ENCODE data around the gene SLC5A2. TPM values are rescaled to one million over a fixed set of nuclear protein-coding genes. Genes with fewer than 3 reads are reported as not detected.
"Not testable (repeated sequence)": the region's sequence is repeated elsewhere in the genome, so short reads cannot be mapped to it uniquely, and the experiment has no call there.

Gene SLC5A2
- total RNA-seq, 1 donor = not detected

DNA sequence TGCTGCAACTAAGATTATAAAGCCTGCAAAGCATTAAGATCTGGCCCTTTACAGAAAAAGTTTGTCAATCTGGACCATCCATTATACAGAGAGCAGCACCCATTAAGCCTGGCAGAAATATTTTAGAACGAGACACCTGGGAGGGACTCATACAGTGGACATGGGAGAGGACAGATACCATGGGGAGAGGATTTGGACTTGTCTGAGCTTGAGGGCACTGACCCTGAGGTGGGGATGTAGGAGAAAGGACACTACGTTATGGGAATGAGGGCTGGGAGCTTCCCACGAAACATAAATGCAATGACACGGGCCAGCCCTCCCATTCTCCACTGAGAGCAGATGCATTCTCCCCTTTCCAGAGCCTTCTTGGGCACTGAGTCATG, 19.0 kb downstream of the SLC5A2 start:
- peaks cover 13% of the 10 kb centered on the region for H4K20me1 ChIP-seq (ENCODE audit: insufficient read depth, low read length)
- no peaks in the 10 kb centered on the region for H3K27me3 ChIP-seq (ENCODE audit: insufficient read depth, low read length)
- peaks cover 36% of the 10 kb centered on the region for H3K36me3 ChIP-seq (ENCODE audit: insufficient read depth, low read length)
- H3K4me3 ChIP-seq (ENCODE audit: insufficient read depth, low read length) = no peak overlapping the region
- H2AFZ ChIP-seq (ENCODE audit: low read length) = no peak overlapping the region
- no peak overlapping the region for H3K4me2 ChIP-seq (ENCODE audit: insufficient read depth, low read length)
- peaks cover 16% of the 10 kb centered on the region for H3K4me1 ChIP-seq (ENCODE audit: insufficient read depth, low read length)
- no peaks in the 10 kb centered on the region for H3K9me3 ChIP-seq (ENCODE audit: low read depth, low read length)
- H3K79me2 ChIP-seq (ENCODE audit: insufficient read depth, low read length) = peaks cover 24% of the 10 kb centered on the region
- DNase-seq (ENCODE audit: insufficient read length, low spot score, missing footprints) = no peak
- H3K27ac ChIP-seq (ENCODE audit: low read depth, low read length) = no peak overlapping the region
- TF ChIP-seq, protein P1, sequence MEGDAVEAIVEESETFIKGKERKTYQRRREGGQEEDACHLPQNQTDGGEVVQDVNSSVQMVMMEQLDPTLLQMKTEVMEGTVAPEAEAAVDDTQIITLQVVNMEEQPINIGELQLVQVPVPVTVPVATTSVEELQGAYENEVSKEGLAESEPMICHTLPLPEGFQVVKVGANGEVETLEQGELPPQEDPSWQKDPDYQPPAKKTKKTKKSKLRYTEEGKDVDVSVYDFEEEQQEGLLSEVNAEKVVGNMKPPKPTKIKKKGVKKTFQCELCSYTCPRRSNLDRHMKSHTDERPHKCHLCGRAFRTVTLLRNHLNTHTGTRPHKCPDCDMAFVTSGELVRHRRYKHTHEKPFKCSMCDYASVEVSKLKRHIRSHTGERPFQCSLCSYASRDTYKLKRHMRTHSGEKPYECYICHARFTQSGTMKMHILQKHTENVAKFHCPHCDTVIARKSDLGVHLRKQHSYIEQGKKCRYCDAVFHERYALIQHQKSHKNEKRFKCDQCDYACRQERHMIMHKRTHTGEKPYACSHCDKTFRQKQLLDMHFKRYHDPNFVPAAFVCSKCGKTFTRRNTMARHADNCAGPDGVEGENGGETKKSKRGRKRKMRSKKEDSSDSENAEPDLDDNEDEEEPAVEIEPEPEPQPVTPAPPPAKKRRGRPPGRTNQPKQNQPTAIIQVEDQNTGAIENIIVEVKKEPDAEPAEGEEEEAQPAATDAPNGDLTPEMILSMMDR (IDR thresholded peaks at IDR 0.05; ENCODE audit: extremely low read depth, low read depth, low read length) = no peak

DNA sequence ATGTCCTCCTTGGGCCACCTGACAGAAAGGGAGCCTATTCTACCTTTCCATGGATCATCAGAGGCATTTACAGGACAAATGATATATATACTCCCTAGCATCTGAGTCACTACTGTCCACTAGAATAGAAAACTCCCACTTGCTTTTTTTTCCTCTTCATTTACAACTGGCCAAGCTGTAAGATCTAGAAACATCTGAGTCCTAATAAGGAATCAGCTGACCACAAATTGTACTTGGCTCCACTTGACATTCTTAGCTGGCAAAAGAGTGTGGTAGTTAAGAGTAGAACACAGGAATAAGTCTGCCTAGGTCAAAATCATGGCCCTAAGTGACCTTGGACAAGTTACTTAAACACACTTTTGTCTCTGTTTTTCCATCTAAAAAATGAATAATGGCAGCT, 20.1 kb downstream of the SLC5A2 start:
- H3K4me3 ChIP-seq (ENCODE audit: insufficient read depth, low read length) = no peak overlapping the region
- H3K4me2 ChIP-seq (ENCODE audit: insufficient read depth, low read length) = no peak overlapping the region
- TF ChIP-seq, protein P1 (IDR thresholded peaks at IDR 0.05; ENCODE audit: extremely low read depth, low read depth, low read length) = no peak
- H2AFZ ChIP-seq (ENCODE audit: low read length) = no peak overlapping the region
- no peaks in the 10 kb centered on the region for H3K27me3 ChIP-seq (ENCODE audit: insufficient read depth, low read length)
- no peaks in the 10 kb centered on the region for H3K9me3 ChIP-seq (ENCODE audit: low read depth, low read length)
- DNase-seq (ENCODE audit: insufficient read length, low spot score, missing footprints) = peak; percentile 87
- peaks cover 34% of the 10 kb centered on the region for H3K79me2 ChIP-seq (ENCODE audit: insufficient read depth, low read length)
- H3K27ac ChIP-seq (ENCODE audit: low read depth, low read length) = no peak overlapping the region
- peaks cover 23% of the 10 kb centered on the region for H3K4me1 ChIP-seq (ENCODE audit: insufficient read depth, low read length)
- H3K36me3 ChIP-seq (ENCODE audit: insufficient read depth, low read length) = peaks cover 31% of the 10 kb centered on the region
- peaks cover 13% of the 10 kb centered on the region for H4K20me1 ChIP-seq (ENCODE audit: insufficient read depth, low read length)

DNA sequence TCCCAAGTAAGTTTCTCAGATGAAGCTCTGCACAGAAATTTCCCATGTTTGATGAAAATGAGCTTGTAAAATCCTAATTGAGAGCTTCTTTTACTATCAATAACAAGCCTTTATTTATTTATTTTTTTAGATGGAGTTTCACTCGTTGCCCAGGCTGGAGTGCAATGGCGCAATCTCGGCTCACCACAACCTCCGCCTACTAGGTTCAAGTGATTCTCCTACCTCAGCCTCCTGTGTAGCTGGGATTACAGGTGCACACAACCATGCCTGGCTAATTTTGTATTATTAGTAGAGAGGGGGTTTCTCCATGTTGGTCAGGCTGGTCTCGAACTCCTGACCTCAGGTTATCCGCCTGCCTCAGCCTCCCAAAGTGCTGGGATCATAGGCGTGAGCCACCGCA, 20.6 kb downstream of the SLC5A2 start:
- not testable (repeated sequence) for DNase-seq (ENCODE audit: insufficient read length, low spot score, missing footprints); H2AFZ ChIP-seq (ENCODE audit: low read length); H3K27ac ChIP-seq (ENCODE audit: low read depth, low read length); H3K4me3 ChIP-seq (ENCODE audit: insufficient read depth, low read length); H3K27me3 ChIP-seq (ENCODE audit: insufficient read depth, low read length); H3K4me2 ChIP-seq (ENCODE audit: insufficient read depth, low read length); H3K9me3 ChIP-seq (ENCODE audit: low read depth, low read length)
- Histone ChIP-seq H3K36me3 (ENCODE audit: insufficient read depth, low read length) (peaks cover 31% of the 10 kb centered on the region), H4K20me1 (ENCODE audit: insufficient read depth, low read length) (peaks cover 13% of the 10 kb centered on the region), H3K4me1 (ENCODE audit: insufficient read depth, low read length) (peaks cover 23% of the 10 kb centered on the region), H3K79me2 (ENCODE audit: insufficient read depth, low read length) (peaks cover 40% of the 10 kb centered on the region)

DNA sequence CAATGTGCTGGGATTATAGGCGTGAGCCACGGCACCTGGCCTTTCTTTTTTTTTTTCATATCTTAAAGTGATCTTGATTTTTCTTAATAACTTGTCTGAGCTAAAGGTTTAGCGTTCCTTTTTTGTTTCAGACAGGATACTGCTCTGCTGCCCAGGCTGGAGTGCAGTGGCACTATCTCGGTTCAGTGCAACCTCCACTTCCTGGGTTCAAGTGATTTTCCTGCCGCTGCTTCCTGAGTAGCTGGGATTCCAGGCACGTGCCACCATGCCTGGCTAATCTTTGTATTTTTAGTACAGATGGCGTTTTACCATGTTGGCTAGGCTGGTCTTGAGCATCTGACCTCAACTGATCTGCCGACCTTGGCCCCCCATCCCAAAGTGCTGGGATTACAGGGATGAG, 21.2 kb downstream of the SLC5A2 start:
- no peak overlapping the region for H2AFZ ChIP-seq (ENCODE audit: low read length)
- H3K36me3 ChIP-seq (ENCODE audit: insufficient read depth, low read length) = peaks cover 31% of the 10 kb centered on the region
- H3K27ac ChIP-seq (ENCODE audit: low read depth, low read length) = no peak overlapping the region
- TF ChIP-seq, protein P1 (IDR thresholded peaks at IDR 0.05; ENCODE audit: extremely low read depth, low read depth, low read length) = no peak
- H3K9me3 ChIP-seq (ENCODE audit: low read depth, low read length) = no peaks in the 10 kb centered on the region
- no peaks in the 10 kb centered on the region for H3K27me3 ChIP-seq (ENCODE audit: insufficient read depth, low read length)
- H4K20me1 ChIP-seq (ENCODE audit: insufficient read depth, low read length) = peaks cover 13% of the 10 kb centered on the region
- DNase-seq (ENCODE audit: insufficient read length, low spot score, missing footprints) = no peak
- no peak overlapping the region for H3K4me3 ChIP-seq (ENCODE audit: insufficient read depth, low read length)
- peaks cover 28% of the 10 kb centered on the region for H3K4me1 ChIP-seq (ENCODE audit: insufficient read depth, low read length)
- peaks cover 44% of the 10 kb centered on the region for H3K79me2 ChIP-seq (ENCODE audit: insufficient read depth, low read length)
- H3K4me2 ChIP-seq (ENCODE audit: insufficient read depth, low read length) = no peak overlapping the region
